GM18507 (cell line): ENCODE results near the gene STAC3.

Source experiments
- DNase-seq: peaks from one replicate; pipeline ENCODE4 v3.0.0; 2011; ENCODE audit warnings: low read depth; ENCODE audit not compliant: insufficient read length; ENCODE audit errors: extremely low spot score
- FAIRE-seq: peaks from 2 replicates; lab custom pipeline; 2011; peaks lifted over from hg19 to GRCh38; lab: Jason Lieb, UNC

The STAC3 gene

GRCh38 chr12:57237932-57238853, 12.8 kb downstream of the STAC3 start:
- FAIRE-seq (no peak), DNase-seq (no peak)

- no peak for FAIRE-seq
- no peak for DNase-seq
These were observed 13.4 kb downstream of the STAC3 start for GRCh38 chr12:57237596-57237931.

- no peak for DNase-seq
- no peak for FAIRE-seq
These were observed 13.9 kb downstream of the STAC3 start for GRCh38 chr12:57236925-57237595.

GRCh38 chr12:57236201-57236924, 14.6 kb downstream of the STAC3 start:
- FAIRE-seq (no peak), DNase-seq (no peak)

- FAIRE-seq: no peak
- no peak for DNase-seq
These were observed 15.3 kb downstream of the STAC3 start for GRCh38 chr12:57235728-57236131.

- DNase-seq: no peak
- no peak for FAIRE-seq
These were observed 15.8 kb downstream of the STAC3 start for GRCh38 chr12:57235017-57235727.

GRCh38 chr12:57234571-57235016, 16.4 kb downstream of the STAC3 start:
- DNase-seq (no peak), FAIRE-seq (no peak)

GRCh38 chr12:57234233-57234570, 16.8 kb downstream of the STAC3 start:
- FAIRE-seq (no peak), DNase-seq (no peak)

- no peak for DNase-seq
- FAIRE-seq: no peak
These were observed 17.4 kb downstream of the STAC3 start for GRCh38 chr12:57233357-57234232.

- FAIRE-seq (no peak), DNase-seq (no peak)
These were observed 18.7 kb downstream of the STAC3 start for GRCh38 chr12:57232156-57232756.

- DNase-seq (no peak), FAIRE-seq (no peak)
These were observed 19.5 kb downstream of the STAC3 start for GRCh38 chr12:57231276-57232021.

- FAIRE-seq (no peak), DNase-seq (no peak)
These were observed 20.4 kb downstream of the STAC3 start for GRCh38 chr12:57230381-57231155.

GRCh38 chr12:57229634-57230380, 21.2 kb downstream of the STAC3 start, which contains the start of gene SHMT2:
Gene SHMT2 (plus strand): TSS chr12:57229711. CDS start chr12:57229779, 68 bp downstream.
- FAIRE-seq (peak; percentile 98), DNase-seq (peak; percentile 96)

GRCh38 chr12:57229046-57229633, 21.8 kb downstream of the STAC3 start:
- FAIRE-seq: no peak
- DNase-seq: no peak

- DNase-seq (no peak), FAIRE-seq (no peak)
These were observed 23.5 kb downstream of the STAC3 start for GRCh38 chr12:57227315-57228115.
